ENCODE data around the gene KLF15. TPM values are rescaled to one million over a fixed set of nuclear protein-coding genes. Genes with fewer than 3 reads are reported as not detected.

KLF15 gene
- total and polyA plus RNA-seq, 2 of the 8 experiments (the other 6 are each of a cell fraction or from before 2014, with no cell fraction given), result 15.7 to 19.5 TPM

GRCh38 chr3:126355251-126355650, 2.0 kb downstream of the KLF15 start:
- Histone ChIP-seq H3K9me3 (ENCODE audit: insufficient read depth in 2 of 2, low read depth in 1 of 2, low read length in 1 of 2) (no peaks in the 10 kb centered on the region), H4K8ac (ENCODE audit: extremely low read depth, insufficient read depth, low read length) (no peak overlapping the region; the same call in 1 of the 2 replicates), H3K14ac (ENCODE audit: insufficient read length) (no peak overlapping the region), H2AK5ac (ENCODE audit: low read depth, low read length) (no peak overlapping the region), H3K4me2 (ENCODE audit: insufficient read depth in 1 of 2, low read depth in 2 of 2, low read length in 2 of 2) (peak overlapping the region; percentile 93 to 96), H3K36me3 (ENCODE audit: control insufficient read depth in 2 of 4, insufficient read depth in 4 of 4, low read length in 3 of 4) (peaks cover 0 to 15% (median 10%) of the 10 kb centered on the region in 4 experiments; a peak in 5 of 8 replicates), H3K4me3 (ENCODE audit: extremely low read depth in 1 of 4, insufficient read depth in 2 of 4, low read depth in 3 of 4, low read length in 4 of 4) (peak overlapping the region in 2 of 4 experiments; percentile 70 to 73; a peak in 3 of 8 replicates), H4K20me1 (replicated peaks in 1 of 2; ENCODE audit: control insufficient read depth in 1 of 2, insufficient read depth in 2 of 2, low read length in 2 of 2) (peaks cover 0 to 12% of the 10 kb centered on the region in 2 experiments), H3K4ac (replicated peaks; ENCODE audit: insufficient read length, low read depth, low read length) (peak overlapping the region; percentile 72), H4K5ac (ENCODE audit: insufficient read length, low read depth, low read length) (no peak overlapping the region), H3K79me2 (ENCODE audit: control insufficient read depth in 1 of 2, insufficient read depth in 2 of 2, low read length in 2 of 2) (peaks cover 0 to 18% of the 10 kb centered on the region in 2 experiments; a peak in 1 of 4 replicates), H3K56ac (replicated peaks; ENCODE audit: insufficient read length, low read depth, low read length) (no peak overlapping the region), H2BK15ac (ENCODE audit: low read length) (no peak overlapping the region), H3K4me1 (replicated peaks in 1 of 4; ENCODE audit: control insufficient read depth in 3 of 4, insufficient read depth in 4 of 4, low read length in 3 of 4) (peaks cover 2 to 25% (median 14%) of the 10 kb centered on the region in 4 experiments), H4K91ac (replicated peaks; ENCODE audit: insufficient read length, low read length) (no peak overlapping the region), H2BK120ac (replicated peaks; ENCODE audit: low read depth, low read length) (no peak overlapping the region), H2BK5ac (ENCODE audit: low read depth, low read length) (peak overlapping the region; percentile 75; the same call in 1 of the 2 replicates), H3K23ac (ENCODE audit: insufficient read length) (no peak overlapping the region), H3K9ac (replicated peaks in 1 of 4; ENCODE audit: extremely low read depth in 1 of 4, low read depth in 3 of 4, low read length in 3 of 4) (peak overlapping the region in 1 of 4 experiments; percentile 44; a peak in 1 of 7 replicates), H3K27me3 (replicated peaks in 1 of 4; ENCODE audit: control insufficient read depth in 3 of 4, extremely low read depth in 1 of 4, insufficient read depth in 3 of 4, low read length in 3 of 4) (peaks cover 0 to 15% (median 8%) of the 10 kb centered on the region in 4 experiments; a peak in 6 of 7 replicates), H2BK20ac (ENCODE audit: low read length) (no peak overlapping the region), H3K18ac (ENCODE audit: extremely low read depth, low read length) (peak overlapping the region; percentile 95), H3K79me1 (ENCODE audit: low read depth, low read length) (0 out of 2 replicates have a peak, but pooled peaks cover 3% of the 10 kb centered on the region), H3K27ac (ENCODE audit: low read depth, low read length) (no peak overlapping the region), H3K23me2 (ENCODE audit: low read depth, low read length) (peaks cover 17% of the 10 kb centered on the region), H2AFZ (ENCODE audit: low read length) (no peak overlapping the region), H2BK12ac (ENCODE audit: low read depth, low read length) (0 out of 2 replicates have a peak overlapping the region, but pooled peaks have one; percentile 60)
- CTCF ChIA-PET (ENCODE audit: partially characterized antibody), result interaction anchor here (0.7 to 1.5 kb wide), 8 partner anchors 9 to 1220 kb away, joined by 3 to 7 read pairs (median 4); no protein-coding TSS in a partner anchor
- no peak for DNase-seq (ENCODE audit: low read depth in 1 of 2, low spot score in 2 of 2)
- FAIRE-seq, result no peak
- WGBS, 2 experiments (ENCODE audit: extremely low coverage in 1 of 2, insufficient coverage in 1 of 2, insufficient read length in 1 of 2, insufficient replicate concordance in 2 of 2, low coverage in 1 of 2, low lambda C conversion rate in 2 of 2, missing lambda C conversion rate in 1 of 2), result 53% methylated on average over 3 of the region's 3 CpGs; no CpG with 5 or more reads in 1 of the 2 experiments
- POLR2A ChIA-PET (ENCODE audit: partially characterized antibody), result interaction anchor here (1.0 to 1.4 kb wide), 5 partner anchors 11 to 91 kb away, joined by 3 to 4 read pairs (median 3); no protein-coding TSS in a partner anchor
- no peak for TF ChIP-seq SIRT6 (IDR thresholded peaks at IDR 0.05; ENCODE audit: low read length)
- TF ChIP-seq CTBP2 (IDR thresholded peaks at IDR 0.05; ENCODE audit: borderline replicate concordance, insufficient read depth, insufficient read length, low read length), result no peak
- no peak for TF ChIP-seq HDAC2 (IDR thresholded peaks at IDR 0.05; ENCODE audit: borderline replicate concordance in 1 of 2, low read depth in 2 of 2, low read length in 2 of 2)
- TF ChIP-seq SP1 (IDR thresholded peaks at IDR 0.05; ENCODE audit: low read depth, low read length), result no peak

Measured in H1 (cell line).